ENCODE measurements around the gene KDELR3.

Gene KDELR3

DNA sequence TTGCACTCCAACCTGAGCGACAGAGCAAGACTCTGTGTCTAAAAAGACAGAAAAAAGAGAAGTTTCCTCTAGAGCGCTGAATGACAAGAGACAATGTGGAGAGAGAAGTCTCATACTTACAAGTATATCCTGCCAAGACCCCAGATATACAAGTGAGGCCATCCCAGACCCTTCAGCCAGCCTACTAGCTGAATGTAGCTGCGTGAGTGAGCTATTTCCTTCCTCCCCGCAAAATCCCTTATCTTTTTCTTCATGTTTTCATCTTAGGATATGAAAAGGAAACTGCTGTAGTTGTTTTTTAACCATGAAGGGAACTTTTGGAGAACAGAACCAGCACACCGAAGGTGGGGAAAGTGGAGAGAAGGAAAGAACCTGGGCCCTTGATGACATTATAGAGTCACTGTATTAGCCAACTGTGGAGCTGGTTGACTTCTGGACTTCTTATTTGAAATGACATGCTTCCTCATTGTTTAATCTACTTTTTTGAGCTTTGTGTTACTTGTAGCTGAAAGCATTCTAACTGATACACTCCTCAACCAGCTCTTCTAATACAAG is 42.6 kb downstream of the KDELR3 start:
- no peak overlapping the region for H3K4me3 ChIP-seq (replicated peaks in 1 of 2; ENCODE audit: low read depth in 2 of 2, low read length in 2 of 2)
- DNase-seq (ENCODE audit: low read depth in 2 of 2) = no peak
- TF ChIP-seq, protein P1, sequence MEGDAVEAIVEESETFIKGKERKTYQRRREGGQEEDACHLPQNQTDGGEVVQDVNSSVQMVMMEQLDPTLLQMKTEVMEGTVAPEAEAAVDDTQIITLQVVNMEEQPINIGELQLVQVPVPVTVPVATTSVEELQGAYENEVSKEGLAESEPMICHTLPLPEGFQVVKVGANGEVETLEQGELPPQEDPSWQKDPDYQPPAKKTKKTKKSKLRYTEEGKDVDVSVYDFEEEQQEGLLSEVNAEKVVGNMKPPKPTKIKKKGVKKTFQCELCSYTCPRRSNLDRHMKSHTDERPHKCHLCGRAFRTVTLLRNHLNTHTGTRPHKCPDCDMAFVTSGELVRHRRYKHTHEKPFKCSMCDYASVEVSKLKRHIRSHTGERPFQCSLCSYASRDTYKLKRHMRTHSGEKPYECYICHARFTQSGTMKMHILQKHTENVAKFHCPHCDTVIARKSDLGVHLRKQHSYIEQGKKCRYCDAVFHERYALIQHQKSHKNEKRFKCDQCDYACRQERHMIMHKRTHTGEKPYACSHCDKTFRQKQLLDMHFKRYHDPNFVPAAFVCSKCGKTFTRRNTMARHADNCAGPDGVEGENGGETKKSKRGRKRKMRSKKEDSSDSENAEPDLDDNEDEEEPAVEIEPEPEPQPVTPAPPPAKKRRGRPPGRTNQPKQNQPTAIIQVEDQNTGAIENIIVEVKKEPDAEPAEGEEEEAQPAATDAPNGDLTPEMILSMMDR (IDR thresholded peaks at IDR 0.05; ENCODE audit: low read depth, low read length) = no peak

DNA sequence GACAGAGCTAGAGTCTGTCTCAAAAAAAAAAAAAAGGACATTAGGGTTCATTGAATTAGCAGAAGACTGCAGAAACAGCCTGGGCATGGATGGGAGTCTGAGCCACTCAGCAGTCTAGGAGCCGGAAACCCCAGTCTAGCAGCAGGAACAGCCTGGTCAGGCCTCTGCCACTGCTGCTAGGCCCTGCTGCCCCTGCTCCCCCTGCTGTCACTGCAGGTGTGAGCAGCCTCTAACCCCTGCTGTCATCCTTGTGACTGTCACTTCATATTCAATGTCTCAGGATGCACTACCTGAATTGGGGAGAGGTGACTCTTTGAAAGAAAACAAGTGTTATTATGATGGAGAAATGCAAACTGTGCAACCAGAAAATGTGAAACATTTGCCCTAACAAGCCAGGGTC is 45.2 kb downstream of the KDELR3 start:
- no peak for DNase-seq (ENCODE audit: low read depth in 2 of 2)
- no peak overlapping the region for H3K4me3 ChIP-seq (replicated peaks in 1 of 2; ENCODE audit: low read depth in 2 of 2, low read length in 2 of 2)
- TF ChIP-seq, protein P1 (IDR thresholded peaks at IDR 0.05; ENCODE audit: low read depth, low read length) = no peak

DNA sequence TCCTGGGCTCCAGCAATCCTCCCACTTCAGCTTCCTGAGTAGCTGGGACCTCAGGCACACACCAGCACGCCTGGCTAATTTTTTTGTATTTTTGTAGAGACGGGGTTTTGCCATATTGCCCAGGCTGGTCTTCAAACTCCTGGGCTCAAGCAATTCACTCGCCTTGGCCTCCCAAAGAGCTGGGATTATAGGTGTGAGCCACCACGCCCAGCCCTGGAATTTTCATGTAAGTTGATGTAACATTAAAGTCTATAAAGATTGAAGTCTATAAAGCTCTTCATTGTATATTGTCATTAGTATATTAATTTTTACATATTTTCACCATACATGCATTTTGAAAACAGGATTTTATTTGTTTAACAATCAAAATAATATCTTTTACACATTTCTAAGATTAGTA is 50.7 kb downstream of the KDELR3 start:
- DNase-seq (ENCODE audit: low read depth in 2 of 2) = no peak
- TF ChIP-seq, protein P1 (IDR thresholded peaks at IDR 0.05; ENCODE audit: low read depth, low read length) = no peak
- no peak overlapping the region for H3K4me3 ChIP-seq (replicated peaks in 1 of 2; ENCODE audit: low read depth in 2 of 2, low read length in 2 of 2)

DNA sequence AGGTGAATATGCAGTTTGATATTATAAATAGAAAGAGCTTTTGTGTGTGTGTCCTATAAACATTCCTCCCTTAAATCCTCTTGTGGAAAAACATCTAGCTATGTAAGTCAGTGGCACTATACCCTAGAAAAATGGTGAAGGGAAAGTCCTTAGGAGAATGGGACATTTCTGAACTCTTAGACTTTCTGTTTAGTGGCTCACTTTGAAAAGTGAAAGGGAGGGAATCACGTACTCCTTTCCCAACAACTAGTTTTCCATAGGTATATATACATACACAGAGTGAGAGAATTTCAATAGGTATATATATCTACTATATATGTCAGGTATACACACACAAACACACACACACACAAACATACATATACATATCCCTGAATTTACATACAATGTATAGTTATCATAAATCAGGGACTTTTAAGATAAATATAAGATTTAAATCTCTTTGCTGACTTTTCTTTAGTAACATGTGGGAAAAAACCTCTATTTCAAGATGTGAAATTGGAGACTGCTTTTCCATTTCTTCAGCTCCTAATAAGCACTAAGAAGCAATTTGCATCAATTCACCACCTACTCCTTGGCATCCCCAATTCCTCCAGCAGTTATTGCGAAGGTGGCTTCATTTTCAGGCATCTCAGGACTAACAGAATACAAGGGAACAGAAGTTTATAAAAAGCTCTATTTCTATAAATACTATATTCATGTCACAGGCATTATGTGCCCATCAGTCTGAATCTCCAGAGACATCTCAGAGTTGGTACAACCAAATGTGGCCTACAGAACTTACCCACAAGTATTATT is 51.8 kb downstream of the KDELR3 start:
- no peak overlapping the region for H3K4me3 ChIP-seq (replicated peaks in 1 of 2; ENCODE audit: low read depth in 2 of 2, low read length in 2 of 2)
- TF ChIP-seq, protein P1 (IDR thresholded peaks at IDR 0.05; ENCODE audit: low read depth, low read length) = no peak
- no peak for DNase-seq (ENCODE audit: low read depth in 2 of 2)

DNA sequence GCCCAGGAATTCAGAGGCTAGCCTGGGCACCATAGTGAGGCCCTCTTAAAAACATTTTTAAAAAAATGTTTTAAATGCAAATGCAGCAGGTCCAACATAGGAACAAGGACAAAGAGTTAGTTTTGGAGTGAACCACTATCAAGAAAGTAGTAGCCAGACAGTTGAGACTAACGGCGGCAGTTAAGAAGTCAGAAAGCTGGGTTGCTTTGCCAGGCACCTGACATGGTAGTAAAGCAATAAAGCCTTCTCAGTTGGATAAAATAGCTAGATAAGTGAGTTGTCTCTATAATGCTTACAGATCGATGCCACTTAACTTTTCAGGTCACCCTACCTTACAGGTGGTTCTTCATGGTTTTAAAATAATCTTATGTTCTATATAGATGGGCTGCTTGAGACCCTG is 55.1 kb downstream of the KDELR3 start:
- DNase-seq (ENCODE audit: low read depth in 2 of 2) = no peak
- no peak overlapping the region for H3K4me3 ChIP-seq (replicated peaks in 1 of 2; ENCODE audit: low read depth in 2 of 2, low read length in 2 of 2)
- TF ChIP-seq, protein P1 (IDR thresholded peaks at IDR 0.05; ENCODE audit: low read depth, low read length) = no peak

- H3K4me3 ChIP-seq (replicated peaks in 1 of 2; ENCODE audit: low read depth in 2 of 2, low read length in 2 of 2) = no peak overlapping the region
- TF ChIP-seq, protein P1 (IDR thresholded peaks at IDR 0.05; ENCODE audit: low read depth, low read length) = no peak
- no peak for DNase-seq (ENCODE audit: low read depth in 2 of 2)
Measured at GRCh38 chr22:38523479-38523878, 55.6 kb downstream of the KDELR3 start.
